ENCODE data around the gene ZMIZ1.

Gene ZMIZ1

DNA sequence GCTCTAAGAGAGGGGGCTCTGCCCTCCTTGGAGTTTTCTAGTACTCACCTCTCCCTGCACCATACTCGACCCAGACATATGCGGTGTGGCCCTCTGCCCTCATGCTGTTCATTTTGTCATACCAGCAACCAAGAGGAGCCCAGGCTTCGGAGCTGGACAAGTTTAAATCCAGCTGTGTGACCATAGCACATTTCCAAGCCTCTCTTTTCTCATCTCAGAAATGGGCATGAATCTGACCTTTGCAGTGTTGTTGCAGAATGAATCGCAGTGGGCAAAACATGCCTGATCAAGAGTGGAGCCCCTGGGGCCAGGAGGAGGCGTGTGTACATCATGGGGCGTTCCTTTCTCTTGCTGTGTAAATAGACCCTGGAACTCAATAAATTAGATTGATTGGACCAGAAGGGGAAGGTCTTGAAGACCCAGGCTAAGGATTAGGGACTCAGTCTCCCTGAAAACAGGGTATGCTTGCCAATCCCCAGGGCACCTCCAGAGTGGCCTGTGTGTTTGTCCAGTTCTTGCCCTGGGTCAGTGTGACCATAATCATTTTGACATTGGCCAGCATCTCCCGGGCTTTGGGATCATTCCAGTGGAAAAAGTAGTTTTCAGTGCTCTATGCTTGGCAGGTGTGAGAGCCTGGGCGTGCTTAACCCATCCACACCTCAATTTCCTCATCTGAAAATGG is 59.6 kb downstream of the ZMIZ1 start:
- Histone ChIP-seq H3K9me3 (ENCODE audit: low read length) (no peaks in the 10 kb centered on the region), H3K27me3 (ENCODE audit: insufficient read depth, low read length) (no peaks in the 10 kb centered on the region), H2AFZ (ENCODE audit: low read depth, low read length) (no peak overlapping the region), H3K36me3 (ENCODE audit: insufficient read depth, low read length) (peaks cover 8% of the 10 kb centered on the region), H3K4me3 (ENCODE audit: low read length) (no peak overlapping the region), H3K4me1 (ENCODE audit: insufficient read depth, low read length) (peaks cover 48% of the 10 kb centered on the region)

DNA sequence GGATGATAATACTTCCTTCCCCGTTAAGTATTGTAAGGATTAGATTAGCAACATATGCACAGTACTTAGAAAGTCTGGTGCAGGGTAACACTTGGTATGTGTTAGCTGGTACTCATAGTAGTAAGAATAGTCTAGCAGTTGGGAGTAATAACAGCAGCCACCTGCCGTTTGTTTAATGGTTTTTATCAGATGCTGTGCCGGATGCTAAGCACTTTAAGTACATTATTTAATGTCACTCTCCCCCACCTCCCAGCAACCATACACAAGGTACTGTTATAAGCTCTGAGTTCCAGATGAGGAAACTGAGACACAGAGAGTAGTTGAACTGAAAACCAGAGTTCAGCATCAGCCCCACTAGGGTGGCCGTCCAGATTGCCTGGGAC is 60.1 kb downstream of the ZMIZ1 start:
- Histone ChIP-seq H3K4me1 (ENCODE audit: insufficient read depth, low read length) (peaks cover 54% of the 10 kb centered on the region), H3K36me3 (ENCODE audit: insufficient read depth, low read length) (peaks cover 4% of the 10 kb centered on the region)

DNA sequence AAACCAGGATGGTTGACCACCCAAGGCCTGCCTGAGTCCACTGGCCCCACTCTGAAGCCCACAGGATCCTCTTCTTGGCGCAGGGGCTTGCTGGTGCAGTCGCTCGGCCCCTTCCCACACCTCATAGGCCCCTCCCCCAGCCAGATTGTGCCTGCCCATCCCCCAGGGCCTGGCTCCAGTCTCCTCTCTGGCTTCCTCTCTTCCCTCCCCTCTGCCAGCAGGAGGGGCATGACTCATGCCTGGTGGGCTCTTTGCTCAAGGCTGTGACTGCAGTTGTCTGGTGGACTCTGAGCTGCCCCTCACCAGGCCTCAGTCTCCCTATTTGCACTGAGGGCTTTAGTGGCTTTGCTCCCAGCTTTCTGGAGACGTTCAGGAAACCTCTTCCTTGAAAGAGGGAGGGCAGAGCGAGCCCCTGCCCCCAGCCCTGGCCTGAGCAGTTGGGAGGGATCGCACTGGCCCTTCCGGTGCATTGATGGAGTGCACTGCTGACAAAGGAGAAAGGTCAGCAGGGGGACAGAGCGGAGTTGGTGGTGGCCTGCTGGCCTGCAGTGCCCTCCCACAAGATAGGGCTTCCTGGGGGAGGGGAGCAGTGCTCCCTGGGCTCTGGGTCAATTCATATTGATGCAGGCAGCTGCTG is 60.7 kb downstream of the ZMIZ1 start:
- Histone ChIP-seq H3K4me3 (ENCODE audit: low read length) (no peak overlapping the region), H2AFZ (ENCODE audit: low read depth, low read length) (no peak overlapping the region), H3K9me3 (ENCODE audit: low read length) (no peaks in the 10 kb centered on the region), H3K4me1 (ENCODE audit: insufficient read depth, low read length) (peaks cover 54% of the 10 kb centered on the region), H3K27me3 (ENCODE audit: insufficient read depth, low read length) (no peaks in the 10 kb centered on the region), H3K36me3 (ENCODE audit: insufficient read depth, low read length) (no peaks in the 10 kb centered on the region)

More for the DNA sequence above, 60.1 kb downstream of the ZMIZ1 start:
- Histone ChIP-seq H3K27me3 (ENCODE audit: insufficient read depth, low read length) (no peaks in the 10 kb centered on the region), H3K4me3 (ENCODE audit: low read length) (no peak overlapping the region), H2AFZ (ENCODE audit: low read depth, low read length) (no peak overlapping the region), H3K9me3 (ENCODE audit: low read length) (no peaks in the 10 kb centered on the region)

DNA sequence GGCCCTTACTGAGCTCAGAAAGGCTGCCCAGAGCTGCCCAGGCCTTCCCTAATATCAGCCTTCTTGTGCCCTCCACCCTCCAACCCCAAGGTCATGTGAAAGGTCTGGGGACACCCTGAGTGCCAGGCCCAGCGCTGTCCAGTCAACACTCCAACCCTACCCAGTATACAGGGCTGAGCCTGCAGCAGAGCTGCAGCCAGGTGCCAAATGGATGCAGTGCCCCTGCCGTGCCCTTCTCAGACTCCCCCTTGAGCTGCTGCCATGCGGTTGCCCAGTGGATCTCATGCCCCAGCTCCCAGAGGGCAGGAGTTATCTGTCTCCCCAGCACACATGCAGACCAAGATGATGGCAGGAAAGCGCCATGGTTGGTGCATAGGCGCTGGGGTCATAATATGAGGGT is 61.5 kb downstream of the ZMIZ1 start:
- no peaks in the 10 kb centered on the region for H3K36me3 ChIP-seq (ENCODE audit: insufficient read depth, low read length)
- no peaks in the 10 kb centered on the region for H3K27me3 ChIP-seq (ENCODE audit: insufficient read depth, low read length)
- peaks cover 57% of the 10 kb centered on the region for H3K4me1 ChIP-seq (ENCODE audit: insufficient read depth, low read length)

DNA sequence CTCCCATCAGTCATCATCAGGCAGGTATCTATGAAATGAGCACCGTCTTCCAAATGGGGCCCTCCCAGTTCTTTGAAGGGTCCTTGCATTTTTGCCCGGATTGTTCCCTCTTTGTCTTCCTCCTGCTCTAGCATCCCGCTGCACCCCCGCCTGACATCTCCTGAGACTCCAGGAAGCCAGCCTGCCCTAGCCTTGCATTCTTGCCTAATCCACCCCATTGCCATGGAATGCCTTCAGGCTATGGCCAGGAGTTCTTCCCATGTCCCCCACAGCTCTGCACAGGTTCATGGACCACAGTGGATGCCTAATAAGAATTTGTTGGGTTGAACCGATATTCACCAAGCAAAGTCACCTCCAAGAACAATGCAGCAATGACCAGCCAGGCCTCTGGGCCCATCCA is 62.1 kb downstream of the ZMIZ1 start:
- Histone ChIP-seq H3K9me3 (ENCODE audit: low read length) (no peaks in the 10 kb centered on the region), H2AFZ (ENCODE audit: low read depth, low read length) (no peak overlapping the region), H3K27me3 (ENCODE audit: insufficient read depth, low read length) (no peaks in the 10 kb centered on the region), H3K4me3 (ENCODE audit: low read length) (no peak overlapping the region), H3K4me1 (ENCODE audit: insufficient read depth, low read length) (peaks cover 63% of the 10 kb centered on the region), H3K36me3 (ENCODE audit: insufficient read depth, low read length) (no peaks in the 10 kb centered on the region)

More for the DNA sequence above, 61.5 kb downstream of the ZMIZ1 start:
- Histone ChIP-seq H2AFZ (ENCODE audit: low read depth, low read length) (no peak overlapping the region), H3K4me3 (ENCODE audit: low read length) (no peak overlapping the region), H3K9me3 (ENCODE audit: low read length) (no peaks in the 10 kb centered on the region)

DNA sequence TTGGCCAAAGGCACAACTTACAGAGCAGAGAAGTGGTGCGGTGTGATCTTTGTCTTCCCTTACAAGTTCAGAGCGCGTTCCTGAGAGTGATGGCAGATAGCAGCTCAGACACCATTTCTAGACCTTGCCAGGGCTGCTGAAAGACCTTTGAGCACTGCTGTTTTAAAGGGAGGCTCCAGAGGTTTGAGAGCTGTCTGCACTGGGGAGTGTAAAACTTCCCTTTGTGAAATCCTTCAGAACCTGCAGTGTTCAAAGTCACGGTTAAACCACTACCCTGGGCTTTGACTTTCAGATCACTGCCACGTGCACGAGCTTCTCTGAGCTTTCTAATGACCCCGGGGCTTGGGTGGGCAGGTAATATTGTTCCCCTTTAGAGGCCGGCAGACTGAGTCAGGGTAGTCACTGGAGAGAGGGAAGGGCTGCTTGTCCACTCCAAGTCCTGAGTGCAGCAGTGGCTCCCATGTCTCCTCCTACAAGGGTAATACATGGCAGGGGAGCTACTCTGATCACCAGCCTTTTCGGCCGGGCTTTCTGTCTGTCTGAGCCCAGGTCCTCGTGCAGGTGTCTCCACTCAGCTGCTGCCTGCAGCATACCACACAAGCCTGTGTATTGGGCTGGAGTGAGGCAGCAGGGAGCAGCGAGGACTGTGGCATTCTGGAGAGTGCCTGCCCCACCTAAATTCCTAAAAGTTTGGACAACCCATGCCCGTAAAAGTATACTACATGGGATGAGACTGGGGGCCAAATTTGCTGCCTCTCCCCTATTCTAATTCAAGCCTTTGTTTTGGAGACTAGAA is 63.3 kb downstream of the ZMIZ1 start:
- H3K9me3 ChIP-seq (ENCODE audit: low read length): no peaks in the 10 kb centered on the region
- H3K4me1 ChIP-seq (ENCODE audit: insufficient read depth, low read length): peaks cover 65% of the 10 kb centered on the region
- H3K36me3 ChIP-seq (ENCODE audit: insufficient read depth, low read length): no peaks in the 10 kb centered on the region
- H3K4me3 ChIP-seq (ENCODE audit: low read length): no peak overlapping the region
- H2AFZ ChIP-seq (ENCODE audit: low read depth, low read length): no peak overlapping the region
- no peaks in the 10 kb centered on the region for H3K27me3 ChIP-seq (ENCODE audit: insufficient read depth, low read length)

DNA sequence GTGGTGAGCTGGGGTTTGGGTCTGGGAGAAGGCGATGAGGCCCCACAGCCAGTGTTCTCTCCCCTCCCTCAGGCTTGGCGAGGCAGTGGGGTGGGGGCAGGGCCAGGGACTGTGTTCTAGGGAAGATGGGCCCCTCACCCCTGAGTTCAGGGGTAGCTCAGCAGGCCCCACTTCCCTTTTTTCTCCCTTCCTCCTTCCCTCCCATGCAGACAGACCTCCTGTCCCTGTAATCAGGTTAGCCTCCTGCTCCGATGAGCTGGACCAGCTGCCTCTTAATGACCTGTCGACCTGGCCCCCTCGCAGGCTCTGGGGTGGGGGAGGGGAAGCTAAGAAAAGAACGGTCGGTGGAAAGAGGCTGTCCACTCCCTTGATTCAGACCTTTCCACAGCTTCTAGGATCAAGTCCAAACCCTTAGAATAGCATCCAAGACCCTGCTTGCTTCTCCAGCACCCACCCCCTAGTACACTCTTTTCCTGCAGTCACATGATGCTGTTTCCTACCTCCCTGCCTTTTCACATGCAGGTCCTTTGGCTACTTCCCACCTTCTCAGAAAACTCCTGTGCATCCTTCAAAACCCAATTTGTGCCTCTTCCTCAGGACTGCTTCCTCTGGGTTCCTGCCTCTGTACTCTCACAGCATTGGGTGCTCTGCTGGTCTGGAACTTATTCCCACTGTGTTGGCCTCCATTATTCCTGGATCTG is 64.1 kb downstream of the ZMIZ1 start:
- Histone ChIP-seq H3K36me3 (ENCODE audit: insufficient read depth, low read length) (no peaks in the 10 kb centered on the region), H3K4me3 (ENCODE audit: low read length) (no peak overlapping the region), H3K27me3 (ENCODE audit: insufficient read depth, low read length) (no peaks in the 10 kb centered on the region), H3K9me3 (ENCODE audit: low read length) (no peaks in the 10 kb centered on the region), H3K4me1 (ENCODE audit: insufficient read depth, low read length) (peaks cover 65% of the 10 kb centered on the region), H2AFZ (ENCODE audit: low read depth, low read length) (no peak overlapping the region)

DNA sequence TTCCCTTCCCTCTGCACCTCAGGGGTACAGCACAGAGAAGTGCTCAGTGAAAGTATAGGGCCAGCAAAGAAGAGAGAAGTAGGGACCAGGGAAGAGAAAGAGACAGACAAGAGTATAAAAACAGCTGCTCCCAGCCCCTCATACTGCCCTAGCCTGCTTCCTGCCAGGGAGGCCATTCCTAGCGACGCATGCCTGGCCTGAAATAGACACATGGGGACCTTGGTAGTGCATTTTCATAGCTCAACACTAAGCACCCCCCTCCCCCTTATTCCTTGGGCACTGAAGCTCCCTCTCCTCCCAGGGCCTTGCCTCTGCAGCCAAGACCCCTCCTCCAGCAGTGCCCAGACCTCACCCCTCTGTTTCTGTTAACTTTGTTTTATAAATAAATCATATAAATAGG is 64.7 kb downstream of the ZMIZ1 start:
- Histone ChIP-seq H3K4me1 (ENCODE audit: insufficient read depth, low read length) (peaks cover 65% of the 10 kb centered on the region), H3K36me3 (ENCODE audit: insufficient read depth, low read length) (no peaks in the 10 kb centered on the region), H3K9me3 (ENCODE audit: low read length) (no peaks in the 10 kb centered on the region), H3K27me3 (ENCODE audit: insufficient read depth, low read length) (no peaks in the 10 kb centered on the region), H2AFZ (ENCODE audit: low read depth, low read length) (no peak overlapping the region), H3K4me3 (ENCODE audit: low read length) (no peak overlapping the region)

DNA sequence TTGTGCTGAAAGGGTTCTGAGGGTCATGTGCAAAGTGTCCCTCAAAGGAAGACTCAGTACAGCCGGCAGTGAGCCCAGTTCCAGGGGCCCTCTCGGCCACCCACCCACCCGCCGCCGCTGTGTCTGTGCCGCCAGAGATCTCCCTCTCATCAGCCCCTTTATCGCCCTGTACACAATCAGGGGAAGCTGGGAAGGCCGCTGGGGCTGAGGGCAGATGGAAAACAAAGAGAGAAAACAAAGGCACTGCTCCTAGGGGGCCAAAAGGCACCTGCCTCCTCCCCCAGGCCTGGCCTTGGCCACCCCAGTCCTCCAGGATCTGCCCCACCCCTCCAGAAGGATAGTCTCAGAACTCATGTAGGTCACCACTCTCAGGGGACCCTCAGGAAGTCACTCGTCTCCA is 67.0 kb downstream of the ZMIZ1 start:
- H3K4me1 ChIP-seq (ENCODE audit: insufficient read depth, low read length): peaks cover 46% of the 10 kb centered on the region
- no peaks in the 10 kb centered on the region for H3K9me3 ChIP-seq (ENCODE audit: low read length)
- no peak overlapping the region for H2AFZ ChIP-seq (ENCODE audit: low read depth, low read length)
- H3K4me3 ChIP-seq (ENCODE audit: low read length): no peak overlapping the region
- H3K36me3 ChIP-seq (ENCODE audit: insufficient read depth, low read length): peaks cover 11% of the 10 kb centered on the region
- H3K27me3 ChIP-seq (ENCODE audit: insufficient read depth, low read length): no peaks in the 10 kb centered on the region

DNA sequence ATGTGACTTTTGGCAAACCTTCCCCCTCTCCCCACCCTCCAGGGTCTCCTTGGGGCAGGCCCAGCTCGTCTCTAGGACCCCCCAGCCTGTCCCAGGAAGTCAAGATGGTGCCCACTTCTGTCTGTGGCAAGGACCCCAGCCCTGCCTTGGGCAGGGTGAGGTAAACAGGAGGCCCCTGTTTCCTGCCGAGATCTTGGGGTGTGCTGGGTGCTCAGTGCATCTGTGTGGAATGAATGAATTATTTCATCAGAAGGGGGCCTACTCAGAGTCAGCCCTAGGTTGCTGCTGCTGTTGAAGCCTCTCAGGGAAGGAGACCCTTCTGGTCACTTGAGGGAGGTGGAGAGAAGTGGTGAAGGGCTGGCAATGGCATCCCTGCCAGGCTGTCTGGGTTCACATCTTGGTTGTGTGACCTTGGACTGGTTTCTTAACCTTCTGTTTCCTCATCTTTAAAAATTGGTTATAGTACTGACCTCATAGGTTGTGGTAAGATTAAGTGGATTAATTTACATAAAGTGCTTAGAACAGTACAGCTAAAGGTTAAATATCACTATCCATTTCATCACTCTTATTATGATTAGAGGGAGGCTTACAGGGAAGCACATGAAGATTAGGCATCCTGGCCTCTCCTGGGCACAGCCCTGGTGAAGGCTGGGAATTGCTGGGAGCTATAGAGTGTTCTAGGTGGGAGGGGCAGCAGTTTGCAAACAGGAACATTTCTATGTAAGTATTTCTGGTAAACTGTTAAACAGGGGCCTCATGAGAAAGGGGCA is 67.7 kb downstream of the ZMIZ1 start:
- H3K4me1 ChIP-seq (ENCODE audit: insufficient read depth, low read length): peaks cover 40% of the 10 kb centered on the region

DNA sequence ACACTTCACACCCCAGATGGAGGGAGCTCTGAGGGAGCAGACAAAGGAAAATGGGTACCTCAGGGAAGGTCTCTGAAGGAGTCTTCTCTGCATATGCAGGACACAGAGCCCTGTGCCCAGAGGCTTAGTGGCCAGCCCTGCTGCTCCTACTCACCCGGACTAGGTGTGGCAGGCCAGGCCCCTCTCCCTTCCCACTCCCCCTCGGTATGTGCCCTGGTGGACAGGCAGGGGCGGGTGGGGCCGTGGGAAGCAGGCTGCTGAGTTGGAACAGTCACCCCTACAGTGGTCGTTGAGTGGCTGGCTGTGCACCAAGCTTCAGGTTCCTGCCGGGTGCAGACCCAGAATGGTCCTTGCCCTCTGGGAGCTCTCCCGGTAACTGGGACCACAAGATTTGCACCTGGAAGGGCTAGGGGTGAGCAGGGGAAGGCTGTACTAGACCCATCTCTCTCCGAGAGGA is 68.6 kb downstream of the ZMIZ1 start:
- H3K36me3 ChIP-seq (ENCODE audit: insufficient read depth, low read length): peaks cover 19% of the 10 kb centered on the region
- H3K4me1 ChIP-seq (ENCODE audit: insufficient read depth, low read length): peaks cover 31% of the 10 kb centered on the region
- H2AFZ ChIP-seq (ENCODE audit: low read depth, low read length): no peak overlapping the region
- no peaks in the 10 kb centered on the region for H3K27me3 ChIP-seq (ENCODE audit: insufficient read depth, low read length)
- H3K9me3 ChIP-seq (ENCODE audit: low read length): no peaks in the 10 kb centered on the region
- H3K4me3 ChIP-seq (ENCODE audit: low read length): no peak overlapping the region

More for the DNA sequence above, 67.7 kb downstream of the ZMIZ1 start:
- Histone ChIP-seq H2AFZ (ENCODE audit: low read depth, low read length) (no peak overlapping the region), H3K36me3 (ENCODE audit: insufficient read depth, low read length) (peaks cover 13% of the 10 kb centered on the region), H3K9me3 (ENCODE audit: low read length) (no peaks in the 10 kb centered on the region), H3K27me3 (ENCODE audit: insufficient read depth, low read length) (no peaks in the 10 kb centered on the region), H3K4me3 (ENCODE audit: low read length) (no peak overlapping the region)

DNA sequence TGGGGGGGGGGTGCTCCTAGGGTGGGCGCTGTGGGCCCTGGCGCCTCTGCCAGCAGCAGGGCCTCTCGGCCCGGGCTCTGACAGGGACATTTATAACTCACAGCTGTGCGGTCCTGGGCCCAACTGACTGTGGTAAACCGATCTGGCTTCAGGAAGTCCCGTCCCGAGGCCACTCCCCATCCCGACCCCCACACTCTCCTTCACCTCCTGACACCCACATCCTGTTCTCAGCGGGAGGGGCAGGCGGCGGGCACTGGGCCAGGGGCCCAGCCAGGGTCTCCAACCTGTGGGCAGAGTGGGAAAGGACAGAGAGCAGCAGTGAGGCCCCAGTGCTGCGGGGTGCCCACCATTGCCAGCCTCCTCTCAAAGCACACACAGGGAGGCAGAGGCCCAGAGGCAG is 69.1 kb downstream of the ZMIZ1 start:
- Histone ChIP-seq H3K4me1 (ENCODE audit: insufficient read depth, low read length) (peaks cover 26% of the 10 kb centered on the region), H2AFZ (ENCODE audit: low read depth, low read length) (no peak overlapping the region), H3K36me3 (ENCODE audit: insufficient read depth, low read length) (peaks cover 22% of the 10 kb centered on the region), H3K9me3 (ENCODE audit: low read length) (no peaks in the 10 kb centered on the region), H3K4me3 (ENCODE audit: low read length) (no peak overlapping the region), H3K27me3 (ENCODE audit: insufficient read depth, low read length) (no peaks in the 10 kb centered on the region)
